Measurements from ENCODE around the gene WAPL. TPM values are rescaled to one million over a fixed set of nuclear protein-coding genes. Genes with fewer than 3 reads are reported as not detected.

The WAPL gene
- polyA plus RNA-seq, 2 of the 4 experiments (the other 2 are of a cell fraction), result 15.4 to 25.6 TPM

- TF ChIP-seq E2F6 (IDR thresholded peaks at IDR 0.05; ENCODE audit: borderline replicate concordance, low read depth) (peak; percentile 8; the same call in 1 of the 2 replicates), SREBF2 (IDR thresholded peaks at IDR 0.05) (no peak), RFX5 (IDR thresholded peaks at IDR 0.05) (0 out of 2 replicates have a peak, but pooled peaks have one; percentile 34), SMC3 (IDR thresholded peaks at IDR 0.05) (peak; percentile 95), RNF2 (IDR thresholded peaks at IDR 0.05; ENCODE audit: borderline replicate concordance, low read depth) (no peak), NPAS2 (CRISPR knock-in tag; IDR thresholded peaks at IDR 0.05; ENCODE audit: borderline replicate concordance) (no peak), PHF8 (IDR thresholded peaks at IDR 0.05; ENCODE audit: borderline replicate concordance, low read depth) (peak; percentile 57), FOSB (CRISPR knock-in tag; IDR thresholded peaks at IDR 0.05) (no peak), KDM1A (IDR thresholded peaks at IDR 0.05; ENCODE audit: low read depth) (no peak), ELK1 (IDR thresholded peaks at IDR 0.05; ENCODE audit: low read depth, low read length) (no peak), CBX8 (IDR thresholded peaks at IDR 0.05) (no peak), FOSL2 (IDR thresholded peaks at IDR 0.05) (no peak), FOSL2 (CRISPR knock-in tag; IDR thresholded peaks at IDR 0.05) (no peak), RARB (CRISPR knock-in tag; IDR thresholded peaks at IDR 0.05) (no peak), EHF (CRISPR knock-in tag; IDR thresholded peaks at IDR 0.05) (no peak), EHMT2 (IDR thresholded peaks at IDR 0.05; ENCODE audit: low read depth) (no peak), CTCF (IDR thresholded peaks at IDR 0.05) (peak; percentile 94), RCOR1 (IDR thresholded peaks at IDR 0.05; ENCODE audit: low read depth, low read length) (no peak), HEYL (CRISPR knock-in tag; IDR thresholded peaks at IDR 0.05) (no peak), MAFK (IDR thresholded peaks at IDR 0.05; ENCODE audit: partially characterized antibody) (no peak), NR3C1 (IDR thresholded peaks at IDR 0.05) (no peak), BCL3 (IDR thresholded peaks at IDR 0.05) (peak; percentile 68; the same call in 1 of the 3 replicates), JUN (IDR thresholded peaks at IDR 0.05) (peak; percentile 59 to 84; a peak in 4 of 5 replicates), ZFP36 (IDR thresholded peaks at IDR 0.05; ENCODE audit: borderline replicate concordance, partially characterized antibody) (no peak), FOXS1 (CRISPR knock-in tag; IDR thresholded peaks at IDR 0.05) (no peak), MAZ (IDR thresholded peaks at IDR 0.05; ENCODE audit: borderline replicate concordance, low read depth, low read length) (no peak)
- TF ChIP-seq, protein P1, sequence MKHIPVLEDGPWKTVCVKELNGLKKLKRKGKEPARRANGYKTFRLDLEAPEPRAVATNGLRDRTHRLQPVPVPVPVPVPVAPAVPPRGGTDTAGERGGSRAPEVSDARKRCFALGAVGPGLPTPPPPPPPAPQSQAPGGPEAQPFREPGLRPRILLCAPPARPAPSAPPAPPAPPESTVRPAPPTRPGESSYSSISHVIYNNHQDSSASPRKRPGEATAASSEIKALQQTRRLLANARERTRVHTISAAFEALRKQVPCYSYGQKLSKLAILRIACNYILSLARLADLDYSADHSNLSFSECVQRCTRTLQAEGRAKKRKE (CRISPR knock-in tag; IDR thresholded peaks at IDR 0.05; ENCODE audit: low read depth), result no peak
- TF ChIP-seq, protein P2, sequence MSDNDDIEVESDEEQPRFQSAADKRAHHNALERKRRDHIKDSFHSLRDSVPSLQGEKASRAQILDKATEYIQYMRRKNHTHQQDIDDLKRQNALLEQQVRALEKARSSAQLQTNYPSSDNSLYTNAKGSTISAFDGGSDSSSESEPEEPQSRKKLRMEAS (IDR thresholded peaks at IDR 0.05), result peak; percentile 0
- TF ChIP-seq, protein P3, sequence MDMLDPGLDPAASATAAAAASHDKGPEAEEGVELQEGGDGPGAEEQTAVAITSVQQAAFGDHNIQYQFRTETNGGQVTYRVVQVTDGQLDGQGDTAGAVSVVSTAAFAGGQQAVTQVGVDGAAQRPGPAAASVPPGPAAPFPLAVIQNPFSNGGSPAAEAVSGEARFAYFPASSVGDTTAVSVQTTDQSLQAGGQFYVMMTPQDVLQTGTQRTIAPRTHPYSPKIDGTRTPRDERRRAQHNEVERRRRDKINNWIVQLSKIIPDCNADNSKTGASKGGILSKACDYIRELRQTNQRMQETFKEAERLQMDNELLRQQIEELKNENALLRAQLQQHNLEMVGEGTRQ (IDR thresholded peaks at IDR 0.05), result no peak
- TF ChIP-seq, protein P4, sequence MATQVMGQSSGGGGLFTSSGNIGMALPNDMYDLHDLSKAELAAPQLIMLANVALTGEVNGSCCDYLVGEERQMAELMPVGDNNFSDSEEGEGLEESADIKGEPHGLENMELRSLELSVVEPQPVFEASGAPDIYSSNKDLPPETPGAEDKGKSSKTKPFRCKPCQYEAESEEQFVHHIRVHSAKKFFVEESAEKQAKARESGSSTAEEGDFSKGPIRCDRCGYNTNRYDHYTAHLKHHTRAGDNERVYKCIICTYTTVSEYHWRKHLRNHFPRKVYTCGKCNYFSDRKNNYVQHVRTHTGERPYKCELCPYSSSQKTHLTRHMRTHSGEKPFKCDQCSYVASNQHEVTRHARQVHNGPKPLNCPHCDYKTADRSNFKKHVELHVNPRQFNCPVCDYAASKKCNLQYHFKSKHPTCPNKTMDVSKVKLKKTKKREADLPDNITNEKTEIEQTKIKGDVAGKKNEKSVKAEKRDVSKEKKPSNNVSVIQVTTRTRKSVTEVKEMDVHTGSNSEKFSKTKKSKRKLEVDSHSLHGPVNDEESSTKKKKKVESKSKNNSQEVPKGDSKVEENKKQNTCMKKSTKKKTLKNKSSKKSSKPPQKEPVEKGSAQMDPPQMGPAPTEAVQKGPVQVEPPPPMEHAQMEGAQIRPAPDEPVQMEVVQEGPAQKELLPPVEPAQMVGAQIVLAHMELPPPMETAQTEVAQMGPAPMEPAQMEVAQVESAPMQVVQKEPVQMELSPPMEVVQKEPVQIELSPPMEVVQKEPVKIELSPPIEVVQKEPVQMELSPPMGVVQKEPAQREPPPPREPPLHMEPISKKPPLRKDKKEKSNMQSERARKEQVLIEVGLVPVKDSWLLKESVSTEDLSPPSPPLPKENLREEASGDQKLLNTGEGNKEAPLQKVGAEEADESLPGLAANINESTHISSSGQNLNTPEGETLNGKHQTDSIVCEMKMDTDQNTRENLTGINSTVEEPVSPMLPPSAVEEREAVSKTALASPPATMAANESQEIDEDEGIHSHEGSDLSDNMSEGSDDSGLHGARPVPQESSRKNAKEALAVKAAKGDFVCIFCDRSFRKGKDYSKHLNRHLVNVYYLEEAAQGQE (IDR thresholded peaks at IDR 0.05), result no peak
Measured at GRCh38 chr10:86399879-86400704, 121.5 kb downstream of the WAPL start (continued).

Measured in A549 (cell line).